ENCODE results near the gene CYBA. TPM values are rescaled to one million over a fixed set of nuclear protein-coding genes. Genes with fewer than 3 reads are reported as not detected.

CYBA gene
- total and polyA plus RNA-seq, 2 of the 13 experiments (the other 11 are each of a cell fraction or from before 2014, with no cell fraction given), result 196 to 250 TPM

- TF ChIP-seq ZNF407 (CRISPR knock-in tag; IDR thresholded peaks at IDR 0.05; ENCODE audit: not compliant biosample characterization) (no peak), ZMYM3 (CRISPR knock-in tag; IDR thresholded peaks at IDR 0.05) (0 out of 2 replicates have a peak, but pooled peaks have one; percentile 28)
Measured at GRCh38 chr16:88691924-88692560, 41.2 kb upstream of the CYBA start (continued).

GRCh38 chr16:88691129-88691813 is 40.4 kb upstream of the CYBA start:
- Histone ChIP-seq H3K36me3 (replicated peaks in 1 of 2; ENCODE audit: control insufficient read depth in 1 of 2, insufficient read depth in 2 of 2, low read length in 2 of 2) (no peaks in the 10 kb centered on the region), H3K9ac (ENCODE audit: insufficient read depth, low read depth, low read length) (no peak overlapping the region), H3K9me3 (ENCODE audit: low read length) (no peaks in the 10 kb centered on the region), H3K4me1 (ENCODE audit: insufficient read depth, low read length) (peaks cover 36% of the 10 kb centered on the region), H3K27me3 (ENCODE audit: control insufficient read depth in 1 of 2, insufficient read depth in 2 of 2, low read length in 2 of 2) (peaks cover 40 to 78% of the 10 kb centered on the region in 2 experiments), H3K4me3 (replicated peaks in 1 of 3; ENCODE audit: insufficient read depth in 1 of 3, low read depth in 2 of 3, low read length in 3 of 3) (no peak overlapping the region), H3K79me2 (ENCODE audit: insufficient read depth, low read length) (no peaks in the 10 kb centered on the region), H3K27ac (ENCODE audit: extremely low read length, insufficient read depth, low read length) (no peak overlapping the region), H2AFZ (ENCODE audit: low read length) (no peak overlapping the region), H4K20me1 (ENCODE audit: insufficient read depth, low read length) (no peaks in the 10 kb centered on the region; the same call in 1 of the 2 replicates), H3K4me2 (ENCODE audit: low read depth, low read length) (no peak overlapping the region)
- DNase-seq (ENCODE audit: low spot score) (no peak), ATAC-seq (no peak), FAIRE-seq (no peak)
- TF ChIP-seq ZNF768 (CRISPR knock-in tag; IDR thresholded peaks at IDR 0.05) (peak; percentile 27; the same call in 1 of the 2 replicates), ZZZ3 (CRISPR knock-in tag; IDR thresholded peaks at IDR 0.05; ENCODE audit: borderline replicate concordance) (no peak)
- in situ Hi-C loops (cut with HindIII; ENCODE audit: extremely low pct_ligation_motif_present, low pct_unique_long_range_greater_than_20kb) (no loop called here), intact Hi-C loops (cut with micrococcal nuclease; ENCODE audit: unreplicated experiment) (no loop called here)
- POLR2A ChIA-PET, result no interaction called here
- BruUV-seq (replicated peaks), result no TSS peak
- WGBS (ENCODE audit: low lambda C conversion rate), result 48% methylated on average over 26 of the region's 33 CpGs
- CTCF ChIA-PET (ENCODE audit: low intra/inter-chr PET ratio, low total read pairs), result no interaction called here
